Mammary epithelial cell (primary cell): ENCODE data around the gene GDPD5.

Experiments
- EZH2 ChIP-seq: IDR thresholded peaks from 2 replicates; pipeline ENCODE4 v1.6.1; 2012; ENCODE audit warnings: low read length, inconsistent platforms, borderline replicate concordance
- TF ChIP-seq, protein P1 (sequence below), 2 donors: IDR thresholded peaks in 1 of 2; conservative IDR thresholded peaks in 1 of 2; 2 replicates each; pipeline ENCODE4 v1.5.1; 2011 to 2012; ENCODE audit warnings: inconsistent platforms in 2 of 2, low read length in 2 of 2, mild to moderate bottlenecking in 2 of 2, control low read depth in 1 of 2, low read depth in 1 of 2; ENCODE audit not compliant: insufficient read depth in 1 of 2; ENCODE audit errors: extremely low read depth in 1 of 2

DNA sequence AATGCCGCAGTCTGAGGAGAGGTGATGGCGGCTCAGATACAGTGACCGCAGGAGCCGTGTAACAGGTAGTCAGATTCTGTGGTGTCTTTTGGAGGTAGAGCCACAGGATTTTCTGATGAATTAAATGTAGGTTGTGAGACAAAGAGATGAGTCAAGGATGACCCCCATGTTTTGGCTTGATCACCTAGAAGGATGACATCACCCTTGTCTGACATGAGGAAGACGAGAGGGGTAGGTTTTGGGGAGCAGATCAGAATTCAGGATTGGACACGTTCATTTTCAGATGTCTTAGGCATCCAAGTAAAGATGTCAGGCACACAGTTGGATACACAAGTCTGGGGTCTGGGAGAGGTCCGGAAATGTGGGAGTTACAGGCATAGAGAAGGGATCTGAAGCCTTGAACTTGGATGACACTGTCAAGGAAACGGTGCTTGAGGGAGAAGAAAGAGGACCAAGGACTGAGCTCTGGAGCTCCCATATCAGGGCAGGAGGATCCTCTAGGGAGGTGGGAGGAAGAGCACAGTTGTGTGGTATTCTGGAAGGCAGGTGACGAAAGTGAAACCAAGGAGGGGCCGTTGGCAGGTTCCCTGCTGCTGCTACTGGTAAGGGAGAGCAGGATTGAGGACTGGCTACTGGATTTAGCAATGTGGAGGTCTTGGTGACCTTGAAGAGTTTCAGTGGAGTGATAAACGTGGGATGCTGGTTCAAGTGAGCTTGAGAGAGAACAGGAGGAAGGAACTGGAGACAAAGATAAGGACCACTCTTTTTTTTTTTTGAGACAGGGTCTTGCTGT is 12.6 kb upstream of the GDPD5 start:
- TF ChIP-seq, protein P1, sequence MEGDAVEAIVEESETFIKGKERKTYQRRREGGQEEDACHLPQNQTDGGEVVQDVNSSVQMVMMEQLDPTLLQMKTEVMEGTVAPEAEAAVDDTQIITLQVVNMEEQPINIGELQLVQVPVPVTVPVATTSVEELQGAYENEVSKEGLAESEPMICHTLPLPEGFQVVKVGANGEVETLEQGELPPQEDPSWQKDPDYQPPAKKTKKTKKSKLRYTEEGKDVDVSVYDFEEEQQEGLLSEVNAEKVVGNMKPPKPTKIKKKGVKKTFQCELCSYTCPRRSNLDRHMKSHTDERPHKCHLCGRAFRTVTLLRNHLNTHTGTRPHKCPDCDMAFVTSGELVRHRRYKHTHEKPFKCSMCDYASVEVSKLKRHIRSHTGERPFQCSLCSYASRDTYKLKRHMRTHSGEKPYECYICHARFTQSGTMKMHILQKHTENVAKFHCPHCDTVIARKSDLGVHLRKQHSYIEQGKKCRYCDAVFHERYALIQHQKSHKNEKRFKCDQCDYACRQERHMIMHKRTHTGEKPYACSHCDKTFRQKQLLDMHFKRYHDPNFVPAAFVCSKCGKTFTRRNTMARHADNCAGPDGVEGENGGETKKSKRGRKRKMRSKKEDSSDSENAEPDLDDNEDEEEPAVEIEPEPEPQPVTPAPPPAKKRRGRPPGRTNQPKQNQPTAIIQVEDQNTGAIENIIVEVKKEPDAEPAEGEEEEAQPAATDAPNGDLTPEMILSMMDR (conservative IDR thresholded peaks at IDR 0.05 in 1 of 2, IDR thresholded peaks at IDR 0.05 in 1 of 2; ENCODE audit: extremely low read depth in 1 of 2, insufficient read depth in 1 of 2, low read depth in 1 of 2, low read length in 2 of 2), result no peak
- TF ChIP-seq EZH2, result no peak
